HG03045 (cell line): ENCODE results near the gene CPLX4.

Experiments
- ATAC-seq: cut with Tn5 transposase; IDR thresholded peaks from one replicate; pipeline ENCODE4 v1.9.1; 2021; ENCODE audit warnings: mild to moderate bottlenecking, moderate library complexity; ENCODE audit not compliant: unreplicated experiment

The CPLX4 gene, protein sequence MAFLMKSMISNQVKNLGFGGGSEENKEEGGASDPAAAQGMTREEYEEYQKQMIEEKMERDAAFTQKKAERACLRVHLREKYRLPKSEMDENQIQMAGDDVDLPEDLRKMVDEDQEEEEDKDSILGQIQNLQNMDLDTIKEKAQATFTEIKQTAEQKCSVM

DNA sequence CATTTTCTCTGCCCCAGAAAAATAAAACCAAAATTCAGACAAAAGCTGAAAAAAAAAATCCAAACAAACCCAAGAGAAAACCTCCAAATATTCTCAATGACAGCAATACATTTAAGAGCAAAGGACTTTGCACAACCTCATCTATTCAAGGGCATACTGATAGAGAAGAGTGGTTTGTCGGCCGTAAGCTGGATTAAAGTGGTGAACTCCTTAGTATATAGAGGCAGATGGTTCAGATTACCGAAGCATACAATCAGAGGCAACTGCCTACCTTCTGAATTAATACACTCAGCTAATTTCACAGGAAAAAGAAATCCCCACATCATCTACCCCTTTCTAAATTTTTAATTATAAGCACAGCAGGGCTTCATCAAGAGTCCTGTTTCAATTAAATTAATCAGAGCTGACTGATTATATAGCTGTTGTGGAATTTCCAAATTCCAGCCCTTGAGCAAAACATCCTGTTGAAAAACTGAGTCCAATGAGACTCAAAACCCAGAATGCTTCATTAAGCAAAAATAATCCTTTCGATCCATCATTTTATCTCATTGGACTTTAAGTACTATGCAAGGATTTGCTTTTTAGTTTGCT lies at the start of gene CPLX4:
Gene CPLX4 (minus strand): TSS at position 190 of the 591 bp plus-strand sequence. CDS start 187 bp downstream, at position 3.
- no peak for ATAC-seq

DNA sequence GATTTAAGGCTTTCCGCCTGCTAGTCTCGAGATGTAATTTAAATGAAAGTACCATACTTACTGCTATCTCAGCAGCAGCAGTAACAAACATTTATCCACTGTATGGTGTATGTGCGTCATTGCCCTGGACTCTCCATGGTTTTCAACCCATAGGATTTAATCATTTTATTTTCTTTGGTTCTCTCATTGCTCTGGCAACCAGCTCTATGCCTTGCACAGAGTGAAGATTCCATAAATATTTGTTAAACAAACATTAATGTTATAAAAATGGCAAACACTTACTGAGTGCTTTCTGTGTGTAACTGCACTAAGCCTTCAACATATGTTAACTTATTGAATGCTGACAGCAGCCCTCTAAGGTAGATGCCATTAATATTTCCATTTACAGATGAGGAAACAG lies 41.9 kb upstream of the CPLX4 start:
- ATAC-seq = no peak

DNA sequence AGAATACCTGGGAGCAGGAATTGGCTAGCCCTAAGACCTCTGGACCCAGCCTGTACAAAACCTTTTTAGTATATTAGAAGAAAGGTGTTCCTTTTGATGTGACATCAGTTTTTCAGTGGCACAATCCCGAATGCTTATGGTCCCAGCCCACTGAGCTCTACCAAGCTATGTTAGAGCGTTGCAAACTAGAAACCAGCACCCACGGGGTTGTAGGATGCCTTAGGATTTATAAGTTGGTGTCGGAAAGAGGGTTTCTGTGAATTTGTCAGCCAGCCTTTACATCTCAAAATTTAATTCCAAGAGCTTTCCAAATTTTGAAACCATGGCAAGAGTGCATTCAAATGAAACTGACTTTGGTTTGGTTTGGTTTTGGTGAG lies 41.1 kb upstream of the CPLX4 start:
- peak; percentile 19 for ATAC-seq

DNA sequence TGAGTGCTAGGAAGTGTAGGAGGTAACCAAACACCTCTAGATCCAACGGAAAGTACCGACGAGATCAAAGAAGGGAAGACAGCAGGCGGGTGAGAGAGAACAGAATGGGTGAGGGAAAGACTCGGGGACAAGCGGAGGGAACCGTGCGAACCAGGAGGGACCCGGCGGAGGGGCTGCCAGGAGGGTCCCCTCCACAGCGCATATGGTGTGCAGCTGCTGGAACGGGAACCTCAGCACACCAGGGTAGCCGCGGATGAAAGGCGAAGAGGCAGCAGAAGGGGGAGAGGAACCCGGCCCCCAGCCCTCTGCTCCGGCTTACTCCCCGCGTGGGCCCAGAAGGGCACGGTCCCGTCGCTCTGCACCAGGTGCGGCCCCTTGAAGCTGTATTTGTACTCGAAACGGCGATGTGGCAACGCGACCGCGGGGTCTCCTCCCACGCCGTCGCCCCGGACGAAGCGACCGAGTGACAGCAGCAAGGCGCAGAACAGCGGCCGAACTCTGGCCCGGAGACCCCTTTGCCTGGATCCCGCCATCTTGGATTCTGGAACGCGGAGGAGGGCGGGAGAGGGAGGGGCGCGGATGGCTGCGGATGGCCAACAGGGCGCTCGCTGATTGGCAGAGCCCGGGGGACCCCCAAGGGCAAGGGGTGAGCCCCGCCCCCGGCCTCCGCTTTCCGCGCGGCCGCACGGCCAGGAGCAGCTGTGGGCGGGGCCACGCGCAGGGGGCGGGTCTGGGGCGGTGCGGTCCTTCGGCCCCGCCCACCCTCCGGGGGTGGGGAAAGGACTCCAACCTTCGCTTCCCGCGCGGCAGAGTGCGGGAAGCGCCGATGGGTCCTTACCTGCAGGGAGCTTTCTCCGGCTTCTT lies 40.5 kb upstream of the CPLX4 start, which contains the start of gene LMAN1:
Gene LMAN1 (minus strand): TSS at position 554 of the 864 bp plus-strand sequence. CDS start 21 bp downstream, at position 533.
- peak; percentile 97 for ATAC-seq

DNA sequence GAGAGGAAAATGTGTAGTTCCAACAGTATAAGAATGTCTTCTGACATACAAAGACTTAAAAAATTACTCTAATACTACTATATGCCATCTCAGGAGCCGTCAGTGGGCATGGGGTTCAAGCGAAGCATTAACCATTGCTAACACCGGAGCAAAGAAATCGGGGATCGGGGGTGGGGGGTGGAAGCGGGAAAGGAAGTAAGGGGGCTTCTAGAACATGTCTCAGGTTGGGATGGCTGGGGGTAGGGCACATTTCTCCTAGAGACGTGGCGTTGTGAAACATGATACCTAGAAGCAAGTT lies 39.9 kb upstream of the CPLX4 start:
- no peak for ATAC-seq

DNA sequence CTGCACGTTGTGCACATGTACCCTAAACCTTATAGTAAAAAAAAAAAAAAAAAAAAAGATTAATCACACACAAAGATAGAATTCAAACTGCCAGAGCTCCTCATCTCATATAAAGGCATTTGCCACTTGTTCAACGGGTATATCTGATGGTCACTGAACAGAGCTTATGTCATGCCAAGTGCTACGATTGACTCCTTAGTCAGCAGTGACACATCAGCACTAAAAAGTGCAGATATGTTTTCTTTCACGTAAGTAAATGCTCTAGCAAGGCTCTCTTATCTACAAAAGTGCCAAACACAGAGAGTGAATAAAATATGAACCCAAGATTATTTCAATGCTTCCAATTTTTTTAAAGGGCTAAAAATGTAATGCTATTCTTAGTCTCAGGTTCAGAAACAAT lies 39.5 kb upstream of the CPLX4 start:
- ATAC-seq = no peak

DNA sequence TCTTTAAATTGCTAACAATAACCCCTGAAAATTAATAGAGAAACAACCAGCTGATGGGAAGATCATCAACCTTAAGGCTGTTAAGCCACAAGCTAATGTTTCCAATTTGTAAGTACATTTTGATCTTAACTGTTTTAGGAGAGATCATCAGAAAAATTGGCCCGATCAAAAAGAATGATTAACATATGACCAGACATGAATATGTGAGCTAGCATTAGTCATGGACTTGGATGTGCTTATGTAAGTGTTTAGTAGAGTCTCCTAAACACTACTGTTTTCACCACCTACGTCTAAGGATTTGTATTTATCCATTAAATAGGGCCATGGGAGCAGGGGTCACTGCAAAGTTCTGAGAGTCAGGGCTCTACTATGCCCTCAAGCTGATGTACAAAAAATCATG lies 36.3 kb upstream of the CPLX4 start:
- no peak for ATAC-seq

DNA sequence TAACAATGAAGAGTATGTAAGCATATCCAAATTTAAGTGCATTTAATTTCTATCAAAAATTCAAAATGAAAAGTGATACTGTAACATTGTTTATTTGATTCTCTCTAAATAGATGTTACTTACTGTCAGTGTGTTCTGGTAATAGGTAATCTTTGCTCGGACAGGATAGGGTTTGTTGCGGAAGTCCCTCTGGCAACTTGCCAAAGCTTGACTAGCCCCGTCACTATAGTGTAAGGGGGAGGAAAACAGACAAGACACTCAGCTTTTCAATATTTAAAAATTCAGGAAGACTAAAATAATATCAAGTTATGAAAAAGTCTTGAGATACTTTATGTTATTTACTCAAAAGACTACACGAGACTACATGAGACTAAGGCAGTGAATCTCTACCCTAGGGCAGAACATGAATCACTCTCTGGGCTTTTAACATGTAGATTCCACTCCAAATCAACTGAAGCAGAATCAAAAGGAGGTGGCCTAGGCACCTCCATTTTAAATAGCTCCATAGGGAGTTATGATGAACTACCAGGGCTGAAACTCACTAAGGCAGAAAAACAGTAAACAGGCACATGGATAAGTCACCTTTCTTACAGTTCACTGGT lies 34.7 kb upstream of the CPLX4 start:
- no peak for ATAC-seq

DNA sequence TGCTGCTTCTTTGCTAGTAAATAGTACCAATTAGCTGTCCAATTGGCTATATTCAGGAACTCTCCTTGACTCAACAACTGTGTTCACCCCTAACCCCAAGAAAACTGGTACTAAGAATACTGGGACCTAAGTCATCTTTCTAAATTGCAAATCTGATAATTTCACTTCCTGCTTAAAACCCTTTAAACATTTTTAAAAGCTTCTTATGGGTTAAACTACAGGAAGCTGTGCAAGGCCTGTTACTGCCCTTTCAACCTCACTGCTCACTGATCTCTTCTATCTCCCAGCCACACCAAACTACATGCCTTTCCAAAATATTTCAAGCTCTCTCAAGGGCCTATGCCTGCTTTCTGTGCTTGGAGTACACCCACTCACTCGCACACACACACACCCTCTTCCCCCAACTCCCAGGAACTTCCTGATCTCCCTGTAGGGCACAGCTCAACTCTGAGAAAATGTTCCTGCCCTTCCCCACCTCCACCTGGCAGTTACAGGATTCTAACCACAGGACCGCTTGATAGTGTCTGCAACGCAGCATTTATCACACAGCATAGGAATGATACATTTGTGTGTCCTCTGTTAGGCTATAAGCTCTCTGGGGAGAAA lies 33.9 kb upstream of the CPLX4 start:
- ATAC-seq = no peak

DNA sequence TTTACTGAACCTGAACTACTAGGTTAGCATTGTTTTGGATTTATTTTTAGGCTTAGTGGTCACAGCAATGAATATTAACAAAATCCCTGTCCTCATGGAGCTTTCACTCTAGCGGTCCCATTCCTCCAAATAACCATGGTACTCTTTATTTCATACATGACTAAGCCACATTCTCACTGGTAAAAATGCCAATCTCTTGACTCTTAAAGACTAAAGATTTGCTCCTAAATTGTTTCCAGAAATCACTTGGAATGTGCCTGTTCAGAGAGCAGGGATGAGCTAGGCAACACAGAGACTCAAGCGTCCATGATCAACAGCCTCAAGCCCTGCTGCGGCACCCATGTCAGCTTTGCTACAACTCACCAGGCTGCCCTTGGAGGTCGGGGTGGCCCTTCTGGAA lies 27.1 kb upstream of the CPLX4 start:
- no peak for ATAC-seq

DNA sequence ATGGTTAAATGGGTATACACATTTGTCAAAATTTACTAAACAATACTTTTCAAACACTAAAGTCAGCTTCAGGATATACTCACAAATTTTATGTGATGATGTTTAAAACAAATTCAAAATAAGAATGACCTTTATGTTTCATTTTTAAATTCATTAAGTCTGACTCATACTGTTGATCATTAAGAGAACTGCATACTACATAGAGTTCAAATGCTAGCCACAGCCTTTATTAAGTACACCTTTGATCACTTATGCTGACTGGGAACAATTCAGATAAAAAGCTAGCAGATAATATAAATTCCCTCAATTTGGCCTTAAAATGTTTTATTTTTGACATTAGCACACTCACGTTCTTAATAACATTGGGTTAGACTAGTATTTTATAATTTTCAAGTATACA lies 26.5 kb upstream of the CPLX4 start:
- ATAC-seq = no peak

DNA sequence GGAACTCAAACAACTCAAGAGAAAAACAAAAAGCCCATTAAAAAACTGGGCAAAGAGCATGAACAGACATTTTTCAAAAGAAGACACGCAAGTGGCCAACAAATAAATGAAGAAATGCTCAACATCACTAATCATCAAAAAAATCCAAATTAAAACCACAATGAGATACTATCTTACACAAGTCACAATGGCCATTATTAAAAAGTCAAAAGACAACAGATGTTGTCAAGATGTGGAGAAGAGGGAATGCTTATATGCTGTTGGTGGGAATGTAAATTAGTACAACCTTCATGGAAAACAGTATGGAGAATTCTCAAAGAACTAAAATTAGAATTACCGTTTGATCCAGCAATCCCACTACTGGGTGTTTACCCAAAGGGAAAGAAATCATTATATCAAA lies 25.5 kb upstream of the CPLX4 start:
- ATAC-seq = no peak

DNA sequence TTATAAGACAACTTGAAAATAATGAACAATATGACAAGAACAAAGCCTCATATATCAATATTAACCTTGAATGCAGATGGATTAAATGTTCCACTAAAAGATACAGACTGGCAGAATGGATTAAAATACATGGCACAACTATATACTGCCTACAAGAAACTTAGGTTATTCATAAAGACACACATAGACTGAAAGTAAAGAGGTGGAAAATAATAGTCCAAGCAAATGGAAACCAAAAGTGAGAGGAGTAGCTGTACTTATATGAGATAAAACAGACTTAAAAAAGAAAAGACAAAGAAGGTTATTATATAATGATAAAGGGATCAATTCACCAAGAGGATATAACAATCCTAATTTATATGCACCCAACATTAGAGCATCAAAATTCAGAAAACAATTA lies 22.4 kb upstream of the CPLX4 start:
- no peak for ATAC-seq

DNA sequence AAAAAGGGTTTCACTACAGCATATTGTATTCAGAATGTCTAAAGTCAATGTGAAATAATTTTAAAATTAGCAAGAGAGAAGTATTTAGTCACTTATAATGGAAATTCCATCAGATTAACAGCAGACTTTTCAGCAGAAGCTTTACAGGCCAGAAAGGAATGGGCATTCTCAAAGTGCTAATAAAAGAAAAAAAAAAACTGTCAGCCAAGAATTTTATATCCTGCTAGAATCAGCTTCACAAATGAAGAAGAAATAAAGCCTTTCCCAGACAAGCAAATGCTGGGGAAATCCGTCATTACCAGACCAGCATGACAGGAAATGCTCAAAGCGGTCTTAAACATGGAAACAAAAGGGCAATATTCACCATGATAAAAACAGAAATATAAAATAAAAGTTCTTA lies 21.9 kb upstream of the CPLX4 start:
- ATAC-seq = no peak

DNA sequence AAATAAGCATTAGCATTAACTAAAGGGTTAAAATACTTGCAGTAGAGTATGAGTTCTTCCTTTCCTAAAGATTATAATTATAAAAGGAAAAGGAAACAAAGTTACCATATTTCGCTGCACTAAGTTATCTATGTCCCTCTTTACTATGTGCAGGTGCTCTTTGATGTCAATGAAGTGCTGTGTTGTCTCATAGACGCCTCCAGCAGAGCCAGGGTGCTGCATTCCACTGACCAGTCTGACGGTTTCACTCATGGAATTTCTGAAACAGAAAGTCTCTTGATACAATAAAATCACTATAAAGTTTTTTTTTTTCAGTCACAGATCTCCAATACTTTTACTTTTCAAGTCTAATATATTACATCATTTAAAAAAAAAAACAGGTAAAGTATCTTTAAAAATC lies 14.5 kb upstream of the CPLX4 start:
- no peak for ATAC-seq

DNA sequence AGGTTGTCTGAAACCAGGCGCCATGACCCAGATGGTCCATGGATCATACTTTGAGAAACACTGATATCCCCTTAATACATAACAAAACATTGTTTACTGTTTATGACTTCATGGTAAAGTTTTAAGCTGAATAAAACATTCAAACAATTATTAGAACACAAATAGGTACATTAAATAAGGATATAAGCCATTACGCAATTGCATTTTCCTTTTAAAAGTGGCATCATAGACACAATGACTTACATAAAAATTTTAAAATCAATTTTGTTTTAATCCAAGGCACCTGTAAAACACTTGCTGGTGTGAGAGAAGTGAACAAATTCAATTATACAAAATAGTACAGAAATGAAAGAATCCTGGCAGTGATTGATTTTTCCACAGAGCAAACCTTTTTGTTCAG lies 10.2 kb upstream of the CPLX4 start:
- ATAC-seq = no peak

DNA sequence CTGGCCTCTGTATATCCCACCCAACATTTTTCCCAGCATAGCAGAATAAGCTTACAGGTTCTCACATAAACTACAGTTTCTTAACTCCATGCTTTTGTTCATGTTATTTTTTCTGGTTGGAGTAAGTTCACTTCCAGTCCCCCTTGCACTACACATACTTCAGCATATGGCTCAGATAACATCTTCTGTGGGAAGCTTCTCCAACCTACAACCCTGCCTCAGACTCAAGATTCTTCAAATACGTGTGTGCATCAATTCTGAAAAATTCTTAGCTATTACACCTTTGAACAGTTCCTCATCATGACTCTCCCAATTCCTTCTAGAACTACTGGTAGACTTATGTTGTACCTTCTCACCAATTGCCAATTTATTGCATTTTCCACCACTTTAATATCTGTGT lies 7.5 kb upstream of the CPLX4 start:
- ATAC-seq = no peak

DNA sequence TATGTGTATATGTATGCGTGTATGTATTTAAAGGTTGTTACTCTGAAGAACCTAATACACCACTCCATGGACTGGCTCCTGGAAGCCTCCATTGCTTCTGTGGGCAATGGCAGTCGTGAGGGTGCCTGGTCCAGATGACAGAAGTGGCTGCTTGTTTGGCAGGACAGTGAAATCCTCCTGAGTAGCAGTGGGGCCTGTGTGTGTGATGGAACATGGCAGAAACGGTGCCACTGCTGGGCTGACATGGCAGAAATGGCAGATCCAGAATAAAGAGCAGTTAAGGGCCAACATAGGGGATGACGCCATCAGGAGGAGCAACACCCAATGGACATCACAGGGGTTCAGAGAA lies 6.1 kb upstream of the CPLX4 start:
- ATAC-seq = no peak

DNA sequence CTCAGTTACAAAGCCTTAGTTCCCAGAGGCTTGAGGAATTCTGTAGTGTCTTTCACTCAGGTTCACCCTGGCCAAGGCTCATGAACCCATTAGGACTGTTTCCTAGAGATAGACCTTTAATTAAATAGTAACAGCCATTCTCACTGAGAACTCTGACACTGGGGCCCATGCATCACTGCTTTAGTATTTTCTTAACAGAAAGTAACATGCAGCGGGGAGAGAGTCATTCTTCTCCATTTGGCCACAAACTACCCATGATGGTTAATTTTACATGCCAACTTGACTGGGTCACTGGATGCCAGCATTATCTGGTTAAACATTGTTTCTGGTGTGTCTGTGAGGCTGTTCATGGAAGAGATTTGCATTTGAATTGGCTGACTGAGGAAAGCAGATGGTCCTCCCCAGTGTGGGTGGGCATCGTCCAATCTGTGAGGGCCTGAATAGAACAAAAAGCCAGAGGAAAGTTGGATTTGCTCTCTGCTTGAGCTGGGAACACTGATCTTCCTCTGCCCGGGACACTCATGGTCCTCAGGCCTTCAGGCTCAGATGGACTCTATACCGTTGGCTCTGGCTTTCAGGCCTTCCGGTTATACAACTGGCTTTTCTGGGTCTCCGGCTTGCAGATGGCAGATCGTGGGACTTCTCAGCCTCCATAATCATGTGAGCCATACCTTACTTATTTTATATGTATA lies 5.6 kb upstream of the CPLX4 start:
- no peak for ATAC-seq

DNA sequence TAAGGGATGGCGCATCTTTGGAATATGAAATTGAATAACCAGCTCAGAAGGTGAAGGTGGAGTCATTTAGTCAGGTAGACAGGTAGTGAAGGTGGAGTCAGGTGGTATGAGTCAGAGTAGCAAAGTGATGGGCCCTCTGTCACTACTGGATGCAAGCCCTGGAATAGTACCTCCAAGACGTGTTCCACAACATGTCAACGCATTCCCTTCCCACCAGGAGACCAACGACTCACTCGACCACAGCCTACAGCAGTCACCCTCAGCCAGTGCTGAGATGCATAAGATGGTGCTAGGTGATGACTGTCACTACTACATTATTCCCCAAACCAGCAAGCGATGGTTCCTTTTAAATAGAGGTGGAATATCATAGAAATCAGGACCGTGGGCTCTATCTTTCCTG lies 6.8 kb downstream of the CPLX4 start:
- ATAC-seq = no peak

DNA sequence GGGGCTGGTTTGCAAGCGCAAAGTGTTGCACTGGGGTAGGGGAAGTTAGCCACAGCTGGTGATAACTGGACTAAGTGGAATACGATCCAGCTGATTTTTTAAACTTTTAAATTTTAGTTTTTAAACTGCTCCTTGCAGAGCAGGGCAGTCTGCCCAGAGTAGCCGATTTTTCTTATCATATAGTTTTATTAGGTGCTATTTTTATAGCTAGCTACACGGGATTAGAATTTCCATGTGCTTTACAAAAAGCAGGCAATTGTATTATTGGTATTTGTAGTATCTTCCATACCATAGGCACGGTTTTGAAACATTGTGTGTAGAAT lies 9.6 kb downstream of the CPLX4 start:
- ATAC-seq = no peak
